Adrenal gland (tissue), 12 donors: Measurements from ENCODE around the gene NOP14. TPM values are rescaled to one million over a fixed set of nuclear protein-coding genes. Genes with fewer than 3 reads are reported as not detected.
"Not testable (repeated sequence)": the region's sequence is repeated elsewhere in the genome, so short reads cannot be mapped to it uniquely, and the experiment has no call there.

Experiments
- DNase-seq, 7 donors: peaks; one replicate each; pipeline ENCODE4 v3.0.0-alpha.2; 2019 to 2020
- H3K27ac ChIP-seq, 5 donors: fragments of 200-600 bp; sonication (generic) in 4 of 5; 1 replicate in 3 of 5; 2 replicates in 2 of 5; pipeline versions ENCODE4 v1.5.1 to v1.8.0; 2016 to 2020; ENCODE audit warnings: mild to moderate bottlenecking in 1 of 5
- H3K27me3 ChIP-seq: fragments of 200-600 bp; 2 replicates; pipeline ENCODE4 v1.8.0; 2021
- H3K36me3 ChIP-seq, 2 donors: fragments of 200-600 bp; replicated peaks in 1 of 2; 1 replicate in 1 of 2; 2 replicates in 1 of 2; pipeline versions ENCODE4 v1.5.1 to v1.8.0; 2018 to 2022
- H3K4me1 ChIP-seq, 2 donors: fragments of 200-600 bp; replicated peaks in 1 of 2; 1 replicate in 1 of 2; 2 replicates in 1 of 2; pipeline versions ENCODE4 v1.5.1 to v1.8.0; 2018 to 2021
- H3K4me3 ChIP-seq, 4 donors: fragments of 200-600 bp; sonication (generic) in 3 of 4; one replicate each; pipeline ENCODE4 v1.5.1; 2016 to 2018
- H3K9me3 ChIP-seq, 3 donors: fragments of 200-600 bp; sonication (generic) in 1 of 3; replicated peaks in 1 of 3; 1 replicate in 2 of 3; 2 replicates in 1 of 3; pipeline versions ENCODE4 v1.5.1 to v1.8.0; 2016 to 2021
- POLR2A ChIP-seq, 2 donors: fragments of 450-650 bp; IDR thresholded peaks; one replicate each; pipeline ENCODE4 v1.6.1; 2017; ENCODE audit warnings: antibody characterized with exemption in 2 of 2, mild to moderate bottlenecking in 2 of 2, moderate library complexity in 1 of 2
- WGBS, 4 donors: extraction: QIAGEN DNeasy Blood & Tissue Kit in 2 of 4; methylation state at CpG; one replicate each; pipeline versions ENCODE4 v1.1.5 to v1.1.7; 2013 to 2017; 5-methylcytosine and 5-hydroxymethylcytosine counted together
- intact Hi-C, 2 donors: fragments of 100-400 bp; cut with DNase I; formaldehyde crosslinking; loops; one replicate each; pipeline versions ENCODE4 v1.14.1 to v1.15.0; 2022 to 2023
- polyA plus RNA-seq, 3 donors: library from polyadenylated mRNA; stranded (reverse); fragments of 200-250 nt in 2 of 3; fragments of 350-450 nt in 1 of 3; fragmentation: Illumina TruSeq in 1 of 3; extraction: RNeasy Lipid Tissue Mini Kit (QIAGEN cat#74804) in 1 of 3; gene quantifications; one replicate each; pipeline ENCODE4 v1.2.3, GENCODE V29; 2013 to 2014
- total RNA-seq, 9 donors: library from RNA; depleted of rRNA in 4 of 9; stranded (reverse); fragments of >200 nt in 4 of 9; fragments of 120-200 nt in 1 of 9; fragmentation: NEBNext Ultra II Directional in 1 of 9; extraction: Animal tissue kit (Norgen Biotek cat#: 25700) in 1 of 9; gene quantifications; one replicate each; pipeline versions ENCODE4 v1.1.0 to v1.2.4, GENCODE V29; 2013 to 2023
- TF ChIP-seq, protein P1 (sequence below), 6 experiments: fragments of 450-650 bp in 4 of 6; fragments of 200-600 bp in 2 of 6; sonication (generic) in 1 of 6; IDR thresholded peaks; 1 replicate in 5 of 6; 2 replicates in 1 of 6; pipeline versions ENCODE4 v1.5.1 to v1.8.0; 2016 to 2021; ENCODE audit warnings: antibody characterized with exemption in 6 of 6, mild to moderate bottlenecking in 2 of 6, moderate library complexity in 1 of 6
- donor health status: healthy with polysubstance abuse.
- donor health status: Bipolar disorder and iron deficiency.
- donor health status: DM: yes; HTN: yes; CAD: no.
- donor health status: DM: no; HTN: no; CAD: no.
- donor health status: DM: no; HTN: no; CAD: no.
- donor health status: DM: yes; HTN: yes; CAD: no.

The NOP14 gene
- total and polyA plus RNA-seq, 12 donors = 16.4 to 56.5 (median 25.5) TPM

DNA sequence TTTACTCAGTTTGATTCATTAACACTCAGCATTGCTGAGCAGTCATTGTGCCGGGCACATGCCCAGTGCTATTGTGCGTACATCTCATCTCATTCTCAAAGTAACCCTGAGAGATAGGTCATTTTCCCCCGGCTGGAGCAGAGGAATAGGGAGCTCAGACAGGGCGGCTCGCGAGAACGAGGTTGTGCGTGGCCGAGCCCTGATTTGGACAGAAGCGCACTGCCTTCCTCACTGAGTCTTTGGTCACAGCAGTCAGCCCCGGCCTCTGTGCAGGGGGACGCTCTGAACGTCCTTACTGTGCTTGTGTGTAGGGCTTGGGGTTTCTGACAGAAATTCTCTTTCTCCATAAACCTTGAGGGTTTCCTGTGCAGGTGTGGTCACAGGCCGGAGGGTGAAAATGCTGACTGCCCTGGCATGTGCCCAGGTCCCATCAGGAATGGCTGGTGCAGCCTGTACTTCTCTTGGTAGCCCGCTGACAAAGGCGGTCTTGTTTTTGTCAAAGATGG lies 39.5 kb downstream of the NOP14 start:
- no peaks in the 10 kb centered on the region for H3K27me3 ChIP-seq
- TF ChIP-seq POLR2A (IDR thresholded peaks at IDR 0.05) = no peak
- TF ChIP-seq, protein P1, sequence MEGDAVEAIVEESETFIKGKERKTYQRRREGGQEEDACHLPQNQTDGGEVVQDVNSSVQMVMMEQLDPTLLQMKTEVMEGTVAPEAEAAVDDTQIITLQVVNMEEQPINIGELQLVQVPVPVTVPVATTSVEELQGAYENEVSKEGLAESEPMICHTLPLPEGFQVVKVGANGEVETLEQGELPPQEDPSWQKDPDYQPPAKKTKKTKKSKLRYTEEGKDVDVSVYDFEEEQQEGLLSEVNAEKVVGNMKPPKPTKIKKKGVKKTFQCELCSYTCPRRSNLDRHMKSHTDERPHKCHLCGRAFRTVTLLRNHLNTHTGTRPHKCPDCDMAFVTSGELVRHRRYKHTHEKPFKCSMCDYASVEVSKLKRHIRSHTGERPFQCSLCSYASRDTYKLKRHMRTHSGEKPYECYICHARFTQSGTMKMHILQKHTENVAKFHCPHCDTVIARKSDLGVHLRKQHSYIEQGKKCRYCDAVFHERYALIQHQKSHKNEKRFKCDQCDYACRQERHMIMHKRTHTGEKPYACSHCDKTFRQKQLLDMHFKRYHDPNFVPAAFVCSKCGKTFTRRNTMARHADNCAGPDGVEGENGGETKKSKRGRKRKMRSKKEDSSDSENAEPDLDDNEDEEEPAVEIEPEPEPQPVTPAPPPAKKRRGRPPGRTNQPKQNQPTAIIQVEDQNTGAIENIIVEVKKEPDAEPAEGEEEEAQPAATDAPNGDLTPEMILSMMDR (IDR thresholded peaks at IDR 0.05) = no peak
- H3K9me3 ChIP-seq = no peaks in the 10 kb centered on the region
- no peak overlapping the region for H3K27ac ChIP-seq
- H3K4me1 ChIP-seq = no peaks in the 10 kb centered on the region
- WGBS, 4 donors = 87 to 94% (median 89%) methylated on average over 15 to 16 of the region's 16 CpGs
- no peak overlapping the region for H3K4me3 ChIP-seq
- peaks cover 0 to 63% of the 10 kb centered on the region in 2 donors for H3K36me3 ChIP-seq
- peak in 1 of 7 donors; percentile 49 for DNase-seq
- intact Hi-C loops = no loop called here

DNA sequence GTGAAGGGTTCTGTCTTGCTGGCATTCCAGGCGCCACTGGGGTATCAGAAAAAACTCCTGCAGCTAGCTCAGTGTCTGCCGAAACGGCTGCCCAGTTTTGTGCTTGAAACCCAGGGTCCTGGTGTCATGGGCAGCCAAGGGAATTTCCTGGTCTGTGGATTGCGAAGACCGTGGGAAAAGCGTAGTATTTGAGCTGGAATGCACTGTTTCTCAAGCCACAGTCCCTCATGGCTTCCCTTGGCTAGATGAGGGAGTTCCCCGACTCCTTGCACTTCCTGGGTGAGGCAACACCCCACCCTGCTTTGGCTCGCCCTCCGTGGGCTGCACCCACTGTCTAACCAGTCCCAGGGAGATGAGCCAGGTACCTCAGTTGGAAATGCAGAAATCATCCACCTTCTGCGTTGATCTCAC lies 40.1 kb downstream of the NOP14 start:
- Histone ChIP-seq H3K9me3 (no peaks in the 10 kb centered on the region), H3K4me1 (no peaks in the 10 kb centered on the region), H3K27me3 (no peaks in the 10 kb centered on the region), H3K36me3 (peaks cover 0 to 58% of the 10 kb centered on the region in 2 donors), H3K27ac (no peak overlapping the region), H3K4me3 (no peak overlapping the region)
- WGBS, 4 donors = 86 to 92% (median 91%) methylated on average over 5 to 10 of the region's 10 CpGs
- intact Hi-C loops = no loop called here
- DNase-seq = peak in 1 of 7 donors; percentile 21
- TF ChIP-seq, protein P1 (IDR thresholded peaks at IDR 0.05) = no peak
- no peak for TF ChIP-seq POLR2A (IDR thresholded peaks at IDR 0.05)

DNA sequence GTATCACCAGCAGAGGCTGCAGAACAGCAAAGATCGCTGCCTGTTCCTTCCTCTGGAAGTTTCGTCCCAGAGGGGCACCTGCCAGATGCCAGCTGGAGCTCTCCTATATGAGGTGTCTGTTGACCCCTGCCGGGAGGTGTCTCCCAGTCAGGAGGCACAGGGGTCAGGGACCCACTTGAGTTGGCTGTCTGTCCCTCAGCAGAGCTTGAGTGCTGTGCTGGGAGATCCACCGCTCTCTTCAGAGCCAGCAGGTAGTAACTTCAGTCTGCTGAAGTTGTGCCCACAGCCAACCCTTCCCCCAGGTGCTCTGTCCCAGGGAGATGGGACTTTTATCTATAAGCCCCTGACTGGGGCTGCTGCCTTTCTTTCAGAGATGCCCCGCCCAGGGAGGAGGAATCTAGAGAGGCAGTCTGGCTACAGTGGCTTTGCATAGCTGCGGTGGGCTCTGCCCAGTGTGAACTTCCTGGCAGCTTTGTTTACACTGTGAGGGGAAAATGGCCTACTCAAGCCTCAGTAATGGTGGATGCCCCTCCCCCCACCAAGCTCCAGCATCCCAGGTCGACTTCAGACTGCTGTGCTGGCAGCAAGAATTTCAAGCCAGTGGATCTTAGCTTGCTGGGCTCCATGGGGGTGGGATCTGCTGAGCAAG lies 40.6 kb downstream of the NOP14 start:
- peak in 1 of 7 donors; percentile 44 for DNase-seq
- H3K4me3 ChIP-seq, H3K4me1 ChIP-seq, H3K9me3 ChIP-seq, intact Hi-C loops, H3K27ac ChIP-seq, H3K27me3 ChIP-seq: not testable (repeated sequence)
- 62 to 100% (median 67%) methylated on average over 1 to 7 of the region's 7 CpGs for WGBS, 4 donors
- H3K36me3 ChIP-seq = peaks cover 0 to 53% of the 10 kb centered on the region in 2 donors

DNA sequence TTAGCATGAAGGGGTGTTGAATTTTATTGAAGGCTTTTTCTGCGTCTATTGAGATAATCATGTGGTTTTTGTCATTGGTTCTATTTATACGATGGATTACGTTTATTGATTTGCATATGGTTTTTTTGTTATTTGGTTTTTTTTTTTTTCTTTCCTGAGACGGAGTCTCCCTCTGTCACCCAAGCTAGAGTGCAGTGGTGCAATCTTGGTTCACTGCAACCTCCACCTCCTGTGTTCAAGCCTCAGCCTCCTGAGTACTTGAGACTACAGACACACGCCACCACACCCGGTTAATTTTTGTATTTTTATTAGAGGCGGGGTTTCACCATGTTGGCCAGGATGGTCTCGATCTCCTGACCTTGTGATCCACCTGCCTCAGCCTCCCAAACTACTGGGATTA lies 44.5 kb downstream of the NOP14 start:
- H3K4me3 ChIP-seq, H3K27me3 ChIP-seq, intact Hi-C loops, H3K9me3 ChIP-seq, H3K4me1 ChIP-seq, H3K27ac ChIP-seq: not testable (repeated sequence)
- peak in 1 of 7 donors; percentile 28 for DNase-seq
- 94 to 98% (median 97%) methylated on average over 8 of the region's 8 CpGs for WGBS, 4 donors
- peaks cover 0 to 48% of the 10 kb centered on the region in 2 donors for H3K36me3 ChIP-seq

DNA sequence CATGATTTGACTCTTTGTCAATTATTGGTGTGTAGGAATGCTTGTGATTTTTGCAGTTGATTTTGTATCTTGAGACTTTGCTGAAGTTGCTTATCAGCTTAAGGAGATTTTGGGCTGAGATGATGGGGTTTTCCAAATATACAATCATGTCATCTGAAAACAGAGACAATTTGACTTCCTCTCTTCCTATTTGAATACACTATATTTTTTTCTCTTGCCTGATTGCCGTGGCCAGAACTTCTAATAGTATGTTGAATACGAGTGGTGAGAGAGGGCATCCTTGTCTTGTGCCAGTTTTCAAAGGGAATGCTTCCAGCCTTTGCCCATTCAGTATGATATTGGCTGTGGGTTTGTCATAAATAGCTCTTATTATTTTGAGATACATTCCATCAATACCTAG lies 44.9 kb downstream of the NOP14 start:
- H3K4me3 ChIP-seq, intact Hi-C loops: not testable (repeated sequence)

DNA sequence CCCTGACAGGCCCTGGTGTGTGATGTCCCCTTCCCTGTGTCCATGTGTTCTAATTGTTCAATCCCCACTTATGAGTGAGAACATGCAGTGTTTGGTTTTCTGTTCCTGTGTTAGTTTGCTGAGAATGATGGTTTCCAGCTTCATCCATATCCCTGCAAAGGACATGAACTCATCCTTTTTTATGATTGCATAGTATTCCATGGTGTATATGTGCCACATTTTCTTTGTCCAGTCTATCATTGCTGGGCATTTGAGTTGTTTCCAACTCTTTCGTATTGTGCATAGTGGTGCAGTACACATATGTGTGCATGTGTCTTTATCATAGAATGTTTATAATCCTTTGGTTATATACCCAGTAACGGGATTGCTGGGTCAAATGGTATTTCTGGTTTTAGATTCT lies 46.5 kb downstream of the NOP14 start:
- H3K4me3 ChIP-seq, H3K9me3 ChIP-seq, intact Hi-C loops, H3K27ac ChIP-seq, H3K27me3 ChIP-seq, H3K4me1 ChIP-seq, DNase-seq: not testable (repeated sequence)
- H3K36me3 ChIP-seq = peaks cover 0 to 54% of the 10 kb centered on the region in 2 donors
- 96 to 100% (median 98%) methylated on average over 2 of the region's 2 CpGs for WGBS, 4 donors

More for the DNA sequence above, 44.9 kb downstream of the NOP14 start:
- not testable (repeated sequence) for H3K27me3 ChIP-seq, H3K4me1 ChIP-seq, H3K27ac ChIP-seq, DNase-seq, H3K9me3 ChIP-seq
- 84 to 90% (median 87%) methylated on average over 2 of the region's 2 CpGs for WGBS, 4 donors
- peaks cover 0 to 48% of the 10 kb centered on the region in 2 donors for H3K36me3 ChIP-seq
